Panc1 (cell line): Measurements from ENCODE around the gene DPYD. TPM values are rescaled to one million over a fixed set of nuclear protein-coding genes. Genes with fewer than 3 reads are reported as not detected.

Experiments used
- ATAC-seq: fragments of 200-7000 bp; cut with Tn5 transposase; 2 replicates; pipeline ENCODE4 v1.9.1; 2020; ENCODE audit warnings: mild to moderate bottlenecking, moderate library complexity
- BruUV-seq: library from RNA; stranded (reverse); fragments of 400-500 nt; replicated peaks from 2 replicates; lab custom pipeline; 2021; lab: Mats Ljungman, UMichigan
- CTCF ChIA-PET: fragments of 300-600 bp; sonication (Branson Sonifier 250); formaldehyde crosslinking; loops from one replicate; lab custom pipeline; 2022; ENCODE audit warnings: antibody characterized with exemption; lab: Charles Lee
- POLR2A ChIA-PET: fragments of 300-600 bp; sonication (Branson Sonifier 250); formaldehyde crosslinking; loops from one replicate; lab custom pipeline; 2022; ENCODE audit warnings: antibody characterized with exemption; lab: Charles Lee
- DNase-seq: peaks from one replicate; pipeline ENCODE4 v3.0.0-alpha.2; 2010; ENCODE audit warnings: low read depth, low spot score
- H3K27ac ChIP-seq: 2 replicates; pipeline ENCODE4 v1.5.1; 2011; ENCODE audit warnings: mild to moderate bottlenecking, low read length, inconsistent platforms
- H3K27me3 ChIP-seq: fragments of 200-500 bp; sonication (Bioruptor generic); 2 replicates; pipeline ENCODE4 v1.6.0; 2014; ENCODE audit warnings: low read length, inconsistent platforms; ENCODE audit not compliant: control insufficient read depth, insufficient read depth
- H3K36me3 ChIP-seq: fragments of 200-500 bp; sonication (Bioruptor generic); 2 replicates; pipeline ENCODE4 v1.5.1; 2014; ENCODE audit warnings: inconsistent platforms, mild to moderate bottlenecking, low read length, moderate library complexity; ENCODE audit not compliant: control insufficient read depth, insufficient read depth
- H3K4me1 ChIP-seq: 2 replicates; pipeline ENCODE4 v1.5.1; 2011; ENCODE audit warnings: inconsistent platforms, mild to moderate bottlenecking, low read length, moderate library complexity; ENCODE audit not compliant: control insufficient read depth, insufficient read depth
- H3K4me3 ChIP-seq, 2 experiments: 2 replicates each; pipeline ENCODE4 v1.5.1; 2011 to 2012; ENCODE audit warnings: low read depth in 2 of 2, low read length in 2 of 2, mild to moderate bottlenecking in 2 of 2, inconsistent platforms in 1 of 2, moderate library complexity in 1 of 2
- H3K9me3 ChIP-seq: fragments of 200-500 bp; sonication (Bioruptor generic); 2 replicates; pipeline ENCODE4 v1.5.1; 2014; ENCODE audit warnings: low read depth, mild to moderate bottlenecking, inconsistent platforms, low read length, moderate library complexity; ENCODE audit not compliant: control insufficient read depth, insufficient read depth
- POLR2AphosphoS5 ChIP-seq: IDR thresholded peaks from 2 replicates; pipeline ENCODE4 v1.6.1; 2012; ENCODE audit warnings: mild to moderate bottlenecking, low read depth, low read length, moderate library complexity
- SIN3A ChIP-seq: IDR thresholded peaks from 2 replicates; pipeline ENCODE4 v1.6.1; 2012; ENCODE audit warnings: low read depth, mild to moderate bottlenecking, low read length, moderate library complexity, borderline replicate concordance; ENCODE audit not compliant: insufficient read depth
- TCF7L2 ChIP-seq: IDR thresholded peaks from 2 replicates; pipeline ENCODE4 v1.6.1; 2011; ENCODE audit warnings: mild to moderate bottlenecking, low read depth, low read length, inconsistent platforms
- in situ Hi-C: cut with HindIII; loops from 2 replicates; pipeline ENCODE4 v1.10.0; 2016; ENCODE audit warnings: low sequenced_read_pairs, low pct_unique_long_range_greater_than_20kb
- intact Hi-C: fragments of 100-400 bp; cut with micrococcal nuclease; formaldehyde crosslinking; loops from one replicate; pipeline ENCODE4 v1.10.0; 2022; ENCODE audit not compliant: unreplicated experiment
- total RNA-seq: library from RNA; stranded (reverse); gene quantifications from one replicate; pipeline ENCODE4 v1.2.1, GENCODE V29; 2021; ENCODE audit not compliant: unreplicated experiment
- TF ChIP-seq, protein P1 (sequence below), 2 experiments: IDR thresholded peaks; 2 replicates each; pipeline ENCODE4 v1.6.1; 2011 to 2012; ENCODE audit warnings: low read depth in 2 of 2, control low read depth in 1 of 2, low read length in 1 of 2, mild to moderate bottlenecking in 1 of 2, moderate library complexity in 1 of 2; ENCODE audit not compliant: insufficient read depth in 1 of 2
- TF ChIP-seq, protein P2 (sequence below): fragments of 450-650 bp; IDR thresholded peaks from 2 replicates; pipeline ENCODE4 v1.5.1; 2017; ENCODE audit warnings: mild to moderate bottlenecking

DPYD gene
- total RNA-seq, 1 experiment from 2014 or later: 2.0 TPM

DNA sequence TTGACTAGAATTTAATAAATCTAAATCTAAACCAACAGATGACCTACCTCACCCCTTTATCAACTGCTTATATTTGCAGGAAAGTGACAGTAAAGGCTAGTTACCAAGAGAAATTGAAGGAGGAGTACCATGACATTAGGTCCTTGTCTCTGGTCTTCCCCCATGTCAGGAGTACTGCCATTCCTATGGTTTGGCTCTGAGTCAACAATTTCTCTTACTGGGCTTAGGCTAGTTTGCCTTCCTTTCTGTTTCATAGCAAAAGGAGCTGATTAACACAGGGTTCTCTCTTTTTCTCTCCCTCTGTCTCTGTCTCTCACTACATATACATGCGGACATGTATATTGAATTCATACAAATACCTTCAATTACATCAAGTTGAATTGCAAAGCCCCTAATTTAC lies 579.9 kb downstream of the DPYD start:
- ATAC-seq: no peak
- BruUV-seq: no TSS peak
- POLR2A ChIA-PET: no interaction called here

DNA sequence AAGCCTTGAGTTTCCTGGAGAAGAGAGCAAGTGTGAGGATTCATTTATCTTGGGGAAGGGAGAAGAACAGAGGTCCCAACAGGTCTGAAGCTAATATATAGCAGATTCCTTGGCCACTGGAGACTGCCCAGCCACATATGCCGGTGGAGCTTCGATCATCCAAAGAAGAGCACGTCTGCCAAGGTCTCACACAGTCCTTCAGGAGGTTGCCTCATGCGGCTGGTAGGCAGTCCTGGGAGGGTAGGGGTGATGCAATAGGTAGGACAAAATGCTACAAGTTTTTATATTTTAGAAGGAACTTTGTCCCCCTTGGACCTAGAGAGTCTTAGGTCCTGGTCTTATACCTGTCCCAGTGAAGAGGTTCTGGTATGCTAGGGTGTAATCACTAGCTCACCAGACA lies 582.5 kb downstream of the DPYD start:
- no peak overlapping the region for H3K4me3 ChIP-seq
- DNase-seq (no peak), ATAC-seq (no peak)
- CTCF ChIA-PET: interaction anchor here (0.6 to 0.7 kb wide), 2 partner anchors 12 to 39 kb away, joined by 3 to 6 read pairs; no protein-coding TSS in a partner anchor
- intact Hi-C loops: no loop called here
- TF ChIP-seq TCF7L2 (no peak), POLR2AphosphoS5 (no peak), SIN3A (no peak)
- TF ChIP-seq, protein P1, sequence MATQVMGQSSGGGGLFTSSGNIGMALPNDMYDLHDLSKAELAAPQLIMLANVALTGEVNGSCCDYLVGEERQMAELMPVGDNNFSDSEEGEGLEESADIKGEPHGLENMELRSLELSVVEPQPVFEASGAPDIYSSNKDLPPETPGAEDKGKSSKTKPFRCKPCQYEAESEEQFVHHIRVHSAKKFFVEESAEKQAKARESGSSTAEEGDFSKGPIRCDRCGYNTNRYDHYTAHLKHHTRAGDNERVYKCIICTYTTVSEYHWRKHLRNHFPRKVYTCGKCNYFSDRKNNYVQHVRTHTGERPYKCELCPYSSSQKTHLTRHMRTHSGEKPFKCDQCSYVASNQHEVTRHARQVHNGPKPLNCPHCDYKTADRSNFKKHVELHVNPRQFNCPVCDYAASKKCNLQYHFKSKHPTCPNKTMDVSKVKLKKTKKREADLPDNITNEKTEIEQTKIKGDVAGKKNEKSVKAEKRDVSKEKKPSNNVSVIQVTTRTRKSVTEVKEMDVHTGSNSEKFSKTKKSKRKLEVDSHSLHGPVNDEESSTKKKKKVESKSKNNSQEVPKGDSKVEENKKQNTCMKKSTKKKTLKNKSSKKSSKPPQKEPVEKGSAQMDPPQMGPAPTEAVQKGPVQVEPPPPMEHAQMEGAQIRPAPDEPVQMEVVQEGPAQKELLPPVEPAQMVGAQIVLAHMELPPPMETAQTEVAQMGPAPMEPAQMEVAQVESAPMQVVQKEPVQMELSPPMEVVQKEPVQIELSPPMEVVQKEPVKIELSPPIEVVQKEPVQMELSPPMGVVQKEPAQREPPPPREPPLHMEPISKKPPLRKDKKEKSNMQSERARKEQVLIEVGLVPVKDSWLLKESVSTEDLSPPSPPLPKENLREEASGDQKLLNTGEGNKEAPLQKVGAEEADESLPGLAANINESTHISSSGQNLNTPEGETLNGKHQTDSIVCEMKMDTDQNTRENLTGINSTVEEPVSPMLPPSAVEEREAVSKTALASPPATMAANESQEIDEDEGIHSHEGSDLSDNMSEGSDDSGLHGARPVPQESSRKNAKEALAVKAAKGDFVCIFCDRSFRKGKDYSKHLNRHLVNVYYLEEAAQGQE (IDR thresholded peaks at IDR 0.05; ENCODE audit: insufficient read depth in 1 of 2, low read depth in 2 of 2, low read length in 1 of 2): no peak
- TF ChIP-seq, protein P2, sequence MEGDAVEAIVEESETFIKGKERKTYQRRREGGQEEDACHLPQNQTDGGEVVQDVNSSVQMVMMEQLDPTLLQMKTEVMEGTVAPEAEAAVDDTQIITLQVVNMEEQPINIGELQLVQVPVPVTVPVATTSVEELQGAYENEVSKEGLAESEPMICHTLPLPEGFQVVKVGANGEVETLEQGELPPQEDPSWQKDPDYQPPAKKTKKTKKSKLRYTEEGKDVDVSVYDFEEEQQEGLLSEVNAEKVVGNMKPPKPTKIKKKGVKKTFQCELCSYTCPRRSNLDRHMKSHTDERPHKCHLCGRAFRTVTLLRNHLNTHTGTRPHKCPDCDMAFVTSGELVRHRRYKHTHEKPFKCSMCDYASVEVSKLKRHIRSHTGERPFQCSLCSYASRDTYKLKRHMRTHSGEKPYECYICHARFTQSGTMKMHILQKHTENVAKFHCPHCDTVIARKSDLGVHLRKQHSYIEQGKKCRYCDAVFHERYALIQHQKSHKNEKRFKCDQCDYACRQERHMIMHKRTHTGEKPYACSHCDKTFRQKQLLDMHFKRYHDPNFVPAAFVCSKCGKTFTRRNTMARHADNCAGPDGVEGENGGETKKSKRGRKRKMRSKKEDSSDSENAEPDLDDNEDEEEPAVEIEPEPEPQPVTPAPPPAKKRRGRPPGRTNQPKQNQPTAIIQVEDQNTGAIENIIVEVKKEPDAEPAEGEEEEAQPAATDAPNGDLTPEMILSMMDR: no peak
- no peaks in the 10 kb centered on the region for H3K27me3 ChIP-seq
- H3K9me3 ChIP-seq: no peaks in the 10 kb centered on the region
- in situ Hi-C loops: no loop called here
- no peaks in the 10 kb centered on the region for H3K36me3 ChIP-seq
- BruUV-seq: no TSS peak
- POLR2A ChIA-PET: no interaction called here
- no peak overlapping the region for H3K27ac ChIP-seq
- H3K4me1 ChIP-seq: no peaks in the 10 kb centered on the region

More for the DNA sequence above, 579.9 kb downstream of the DPYD start:
- TF ChIP-seq TCF7L2 (no peak), POLR2AphosphoS5 (no peak), SIN3A (no peak)
- TF ChIP-seq, protein P2: no peak
- TF ChIP-seq, protein P1 (IDR thresholded peaks at IDR 0.05; ENCODE audit: insufficient read depth in 1 of 2, low read depth in 2 of 2, low read length in 1 of 2): no peak
- H3K9me3 ChIP-seq: no peaks in the 10 kb centered on the region
- H3K4me3 ChIP-seq: no peak overlapping the region
- H3K27me3 ChIP-seq: no peaks in the 10 kb centered on the region
- H3K36me3 ChIP-seq: no peaks in the 10 kb centered on the region
- intact Hi-C loops: no loop called here
- no peaks in the 10 kb centered on the region for H3K4me1 ChIP-seq
- CTCF ChIA-PET: no interaction called here
- in situ Hi-C loops: no loop called here
- H3K27ac ChIP-seq: no peak overlapping the region
- no peak for DNase-seq
